Measurements from ENCODE around the gene ZNF292.
"Not testable (repeated sequence)": the region's sequence is repeated elsewhere in the genome, so short reads cannot be mapped to it uniquely, and the experiment has no call there.

The ZNF292 gene

DNA sequence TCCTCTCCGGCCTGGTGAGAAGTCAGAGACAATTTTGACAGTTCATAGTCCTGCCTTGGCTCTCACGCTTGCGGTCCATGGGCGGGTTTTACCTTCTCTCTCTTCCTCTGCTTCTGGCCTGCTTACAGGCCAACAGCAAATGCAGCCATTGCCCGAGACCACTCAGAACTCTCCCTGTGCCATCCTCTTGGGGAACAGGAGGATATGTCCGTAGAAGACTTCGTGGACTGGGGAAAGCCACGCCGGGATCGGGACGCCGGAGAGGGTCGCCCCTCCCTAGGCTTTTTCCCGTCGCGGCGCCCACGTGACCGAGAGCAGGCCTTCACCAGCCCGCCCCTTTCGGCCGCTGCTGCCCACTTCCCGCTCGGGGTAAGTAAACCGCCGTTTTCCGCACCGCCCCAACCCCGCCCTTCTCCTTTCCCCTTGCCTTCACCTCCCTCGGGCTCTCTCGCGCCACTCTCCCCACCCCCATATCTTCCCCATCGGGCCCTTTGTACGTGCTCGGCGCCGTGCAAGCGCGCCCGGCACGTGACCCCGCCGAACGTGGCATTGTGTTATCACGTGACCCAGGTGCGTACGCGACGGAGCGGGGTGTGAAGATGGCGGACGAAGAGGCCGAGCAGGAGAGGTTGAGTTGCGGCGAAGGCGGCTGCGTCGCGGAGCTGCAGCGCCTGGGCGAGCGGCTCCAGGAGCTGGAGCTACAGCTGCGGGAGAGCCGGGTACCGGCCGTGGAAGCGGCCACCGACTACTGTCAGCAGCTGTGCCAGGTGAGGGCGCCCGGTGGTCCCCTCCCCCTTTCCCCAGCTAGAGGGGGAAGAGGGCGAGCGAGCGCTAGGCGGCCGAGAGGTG is at the start of gene ZNF292:
ZNF292 (plus strand) TSS at position 573 of the 849 bp plus-strand sequence; CDS start at position 600, 27 bp downstream.
- peak; percentile 50 to 99 (median 94) for DNase-seq

DNA sequence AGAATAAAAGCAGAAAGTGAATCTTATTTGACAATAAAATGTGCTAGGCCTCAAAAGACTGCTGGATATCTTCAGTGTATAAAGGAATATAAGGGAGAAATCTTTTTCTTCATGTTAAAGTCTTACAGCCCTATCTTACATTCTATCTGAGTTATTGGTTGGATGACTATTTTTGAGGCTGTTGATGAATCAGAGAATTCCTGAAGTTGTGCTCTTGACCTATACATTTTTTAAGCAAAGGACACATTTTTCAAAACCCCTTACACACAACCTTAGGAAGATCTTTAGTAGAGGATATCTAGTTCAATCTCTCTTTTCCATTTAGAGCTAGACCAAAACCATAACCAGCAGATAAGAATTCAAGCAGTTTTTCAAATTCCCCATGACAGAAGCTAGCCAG is 49.5 kb upstream of the ZNF292 start:
- no peak for DNase-seq

DNA sequence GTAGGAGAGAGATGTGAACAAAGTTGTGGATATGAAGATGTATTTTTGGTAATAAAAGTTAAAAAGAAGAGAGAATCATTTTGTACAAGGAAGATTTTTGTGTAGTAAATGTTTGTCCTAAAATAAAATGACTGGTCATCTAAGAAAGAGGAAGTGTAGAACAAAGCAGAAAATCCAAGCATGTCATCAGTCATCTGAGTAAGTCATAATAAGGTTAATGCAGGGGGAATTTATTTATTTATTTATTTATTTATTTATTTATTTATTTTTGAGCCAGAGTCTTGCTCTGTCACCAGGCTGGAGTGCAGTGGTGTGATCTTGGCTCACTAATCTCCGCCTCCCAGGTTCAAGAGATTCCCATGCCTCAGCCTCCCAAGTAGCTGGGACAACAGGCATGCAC is 44.7 kb upstream of the ZNF292 start:
- no peak for DNase-seq

DNA sequence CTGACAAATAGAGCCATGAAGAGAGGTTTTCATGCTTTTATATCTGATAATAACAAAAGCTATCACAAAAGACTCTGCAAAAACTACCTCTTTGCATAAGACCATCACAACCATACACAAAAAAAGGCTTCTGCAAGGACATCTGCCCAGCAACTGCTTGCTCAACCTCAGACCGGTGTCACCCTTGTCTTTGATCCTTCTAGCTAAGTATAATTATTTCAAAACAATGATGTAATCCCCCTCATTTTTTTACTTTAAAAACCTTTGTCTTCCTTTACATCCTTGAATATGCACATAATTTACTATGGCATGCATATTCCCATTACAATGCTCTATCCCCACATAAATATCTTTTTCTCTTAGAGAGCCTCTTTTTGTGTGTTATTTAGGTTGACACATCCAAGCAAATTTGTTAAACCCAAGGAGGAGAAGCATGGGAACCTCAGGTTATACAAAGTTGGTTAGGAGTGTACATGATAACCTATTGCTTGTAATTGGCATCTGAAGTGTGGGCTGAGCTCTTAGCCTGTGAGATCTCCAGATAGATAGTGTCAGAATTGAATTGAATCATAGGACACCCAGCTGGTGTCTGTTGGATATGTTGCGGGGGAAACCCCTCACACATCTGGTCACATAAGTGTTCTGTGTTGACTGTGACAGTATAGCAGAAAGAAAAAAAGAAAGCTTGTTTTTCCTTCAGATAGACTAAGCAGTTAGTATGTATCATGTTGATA is 39.8 kb upstream of the ZNF292 start:
- no peak for DNase-seq

DNA sequence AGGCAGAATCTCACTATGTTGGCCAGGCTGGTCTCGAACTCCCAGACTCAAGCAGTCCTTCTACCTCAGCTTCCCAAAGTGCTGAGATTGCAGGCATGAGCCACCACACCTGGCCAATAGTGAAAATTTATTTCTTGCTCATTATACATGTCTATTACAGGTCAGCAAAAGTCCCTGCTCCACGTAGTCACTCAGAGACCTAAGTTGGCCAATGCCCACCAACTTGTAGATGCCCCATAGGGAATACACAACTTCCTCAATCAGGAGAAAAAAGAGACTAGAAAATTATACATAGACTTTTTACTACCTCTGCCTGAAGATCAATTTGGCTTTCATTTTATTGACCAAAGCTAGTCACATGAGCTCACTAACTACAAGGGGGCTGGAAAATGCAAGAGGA is 38.4 kb upstream of the ZNF292 start:
- DNase-seq: no peak

DNA sequence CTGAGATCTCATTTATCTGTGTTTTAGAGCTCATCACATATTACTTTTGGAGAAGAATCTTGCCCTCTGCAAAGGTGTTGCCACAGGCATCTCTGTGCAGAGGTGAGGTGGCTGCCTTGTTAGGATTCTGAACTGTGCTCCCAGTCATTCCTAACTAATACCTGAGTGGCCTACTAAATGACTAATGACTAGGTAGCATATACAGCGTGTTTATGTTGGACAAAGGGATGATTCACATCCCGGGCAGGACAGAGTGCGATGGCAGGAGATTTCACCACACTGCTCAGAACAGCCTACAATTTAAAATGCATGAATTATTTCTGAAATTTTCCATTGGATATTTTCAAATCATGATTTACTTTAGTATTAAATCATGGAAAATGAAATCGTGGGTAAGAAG is 37.3 kb upstream of the ZNF292 start:
- no peak for DNase-seq

DNA sequence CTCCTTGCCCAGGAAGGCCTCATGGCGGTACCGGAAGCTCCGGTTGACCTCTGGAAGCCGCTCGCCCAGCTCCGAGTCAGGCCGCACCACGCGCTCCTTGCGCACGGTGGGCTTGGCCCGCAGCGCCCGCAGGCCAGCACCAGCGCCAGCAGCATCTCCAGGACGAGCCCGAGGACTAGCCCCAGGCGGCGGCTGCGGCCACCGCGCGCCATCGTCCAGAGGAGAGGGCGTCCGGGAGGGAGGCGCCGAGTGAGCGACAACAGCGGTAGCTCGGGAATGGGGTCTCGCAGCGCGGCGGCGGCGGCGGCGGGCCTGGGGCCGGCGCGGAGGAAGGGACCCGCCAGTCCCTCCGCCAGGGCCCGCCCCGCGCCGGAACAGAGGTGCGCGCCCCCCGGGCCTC is 32.9 kb upstream of the ZNF292 start:
- no peak for DNase-seq

DNA sequence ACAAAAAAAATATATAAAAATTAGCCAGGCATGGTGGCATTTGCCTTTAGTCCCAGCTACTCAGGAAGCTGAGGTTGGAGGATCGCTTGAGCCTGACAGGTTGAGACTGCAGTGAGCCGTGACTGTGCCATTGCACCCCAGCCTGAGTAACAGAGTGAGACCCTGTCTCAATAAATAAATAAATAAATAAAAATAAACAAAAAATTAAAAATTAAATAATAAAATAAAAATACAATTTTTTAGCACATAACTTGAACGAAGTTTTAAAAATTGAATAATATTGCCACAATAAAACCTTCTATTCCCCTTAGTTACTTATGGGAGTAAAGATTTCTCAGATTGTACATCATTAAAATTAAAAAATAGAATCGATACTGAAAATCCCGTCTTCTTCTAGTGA is 31.3 kb upstream of the ZNF292 start:
- no peak for DNase-seq

DNA sequence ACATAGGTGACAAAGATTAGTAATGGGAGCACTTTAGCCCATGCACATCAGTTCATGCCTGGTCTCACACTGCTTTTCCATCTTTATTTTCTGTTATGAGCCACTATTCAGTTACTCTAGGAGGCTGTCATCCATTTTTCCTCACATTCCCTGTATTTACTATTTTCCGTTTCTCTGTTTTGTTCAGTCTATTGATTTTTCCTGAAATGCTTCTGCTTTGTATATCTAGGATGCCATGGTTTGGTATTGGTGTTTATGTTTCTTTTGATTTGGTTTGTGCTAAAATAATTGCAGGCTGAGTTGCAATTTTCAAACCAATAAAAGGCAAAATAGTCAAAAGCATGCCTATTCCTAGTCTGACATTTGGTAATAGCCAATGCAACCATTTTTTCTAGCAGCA is 28.9 kb upstream of the ZNF292 start:
- DNase-seq: no peak

DNA sequence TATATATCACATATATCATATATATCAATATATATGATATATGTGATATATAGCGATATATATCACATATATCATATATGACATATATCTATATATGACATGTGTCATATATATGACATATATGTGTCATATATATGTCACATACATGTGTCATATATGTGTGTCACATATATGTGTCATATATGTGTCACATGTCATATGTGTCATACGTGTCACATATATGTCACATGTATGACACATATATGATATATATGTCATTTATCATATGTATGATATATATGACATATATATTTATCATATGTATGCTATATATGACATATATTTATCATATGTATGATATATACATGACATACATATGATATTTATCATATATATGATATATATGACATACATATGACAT is 27.6 kb upstream of the ZNF292 start:
- DNase-seq: no peak

DNA sequence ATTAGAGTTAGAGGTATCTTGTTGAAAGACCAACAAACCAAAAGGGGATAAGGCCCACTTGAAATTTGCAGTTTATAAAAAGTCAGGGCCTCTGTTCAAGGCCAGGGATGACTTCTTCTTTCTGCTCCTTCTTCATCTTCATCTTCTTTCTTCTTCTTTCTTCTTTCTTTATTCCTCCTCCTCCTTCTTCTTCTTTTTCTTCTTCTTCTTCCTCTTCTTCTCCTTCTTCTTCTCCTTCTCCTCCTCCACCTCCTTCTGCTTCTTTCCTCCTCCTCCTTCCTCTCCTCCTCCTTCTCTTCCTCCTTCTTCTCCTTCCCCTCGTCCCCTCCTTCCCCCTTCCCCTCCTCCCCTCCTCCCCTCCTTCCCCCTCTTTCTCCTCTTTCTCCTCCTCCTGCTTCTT is 18.4 kb upstream of the ZNF292 start:
- DNase-seq: no peak

DNA sequence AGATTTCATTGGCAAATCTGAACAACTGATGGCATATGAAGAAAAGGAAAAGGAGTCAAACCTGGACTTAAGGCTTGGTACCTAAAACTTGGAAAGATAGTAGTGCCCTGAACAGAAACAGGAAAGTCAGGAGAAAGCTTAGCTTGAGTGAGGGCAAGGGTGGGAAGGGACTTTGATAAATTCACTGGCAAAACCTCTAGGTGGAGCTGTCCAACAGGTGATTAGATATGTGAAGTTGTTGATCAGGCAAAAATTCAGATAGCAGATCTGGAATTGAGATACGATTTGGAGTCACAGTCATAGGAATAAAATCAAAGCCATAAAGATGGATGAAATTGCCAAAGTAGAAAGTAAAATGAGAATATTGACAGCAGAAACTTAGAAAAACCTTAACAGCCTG is 16.1 kb upstream of the ZNF292 start:
- peak in 3 of 56 donors; percentile 3 to 27 (median 13) for DNase-seq

DNA sequence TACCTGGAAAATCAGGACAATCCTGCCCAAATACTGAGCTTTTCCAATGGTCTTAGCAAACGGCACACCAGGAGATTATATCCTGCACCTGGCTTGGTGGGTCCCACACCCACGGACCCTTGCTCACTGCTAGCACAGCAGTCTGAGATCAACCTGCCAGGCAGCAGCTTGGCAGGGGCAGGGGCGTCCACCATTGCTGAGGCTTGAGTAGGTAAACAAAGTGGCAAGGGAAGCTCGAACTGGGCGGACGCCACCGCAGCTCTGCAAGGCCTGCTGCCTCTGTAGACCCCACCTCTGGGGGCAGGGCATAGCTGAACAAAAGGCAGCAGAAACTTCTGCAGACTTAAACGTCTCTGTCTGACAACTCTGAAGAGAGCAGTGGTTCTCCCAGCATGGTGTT is 15.4 kb upstream of the ZNF292 start:
- not testable (repeated sequence) for DNase-seq

DNA sequence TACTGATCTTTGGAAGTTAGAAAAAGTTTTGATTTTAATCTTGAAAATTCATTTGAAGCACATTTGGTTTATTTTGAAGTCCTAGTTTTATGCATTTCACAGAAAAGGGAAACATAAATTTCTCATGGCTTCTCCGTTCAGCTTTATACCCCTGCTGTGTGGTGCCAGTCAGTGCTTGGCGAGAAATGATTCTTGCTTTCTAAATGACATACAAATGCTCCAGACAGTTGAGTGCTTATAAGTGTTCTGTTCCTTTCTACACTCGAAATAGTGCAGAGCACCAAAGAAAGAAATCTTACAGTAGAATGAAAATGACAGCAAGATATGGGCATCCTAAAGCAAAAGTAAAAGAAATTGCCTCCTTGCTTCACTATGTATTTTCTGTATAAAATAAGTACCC is 9.0 kb upstream of the ZNF292 start:
- no peak for DNase-seq

DNA sequence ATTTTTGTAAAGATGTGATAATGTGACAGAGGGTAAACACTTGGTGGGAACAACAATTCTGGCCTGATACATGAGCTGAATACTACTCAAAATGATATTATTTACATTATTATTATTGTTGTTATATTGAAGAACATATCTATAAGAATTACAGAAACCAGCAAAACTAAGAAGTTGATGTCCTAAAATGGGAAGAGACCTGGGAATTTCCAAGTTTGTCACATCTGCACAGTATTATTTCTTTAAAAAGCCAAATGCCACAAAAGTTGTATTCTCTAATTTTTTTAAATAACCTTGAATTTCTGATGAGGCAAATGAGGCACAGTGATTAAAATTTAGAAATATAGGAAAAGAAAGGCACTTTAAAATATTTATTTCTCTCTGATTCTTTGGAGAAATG is 5.0 kb upstream of the ZNF292 start:
- no peak for DNase-seq

DNA sequence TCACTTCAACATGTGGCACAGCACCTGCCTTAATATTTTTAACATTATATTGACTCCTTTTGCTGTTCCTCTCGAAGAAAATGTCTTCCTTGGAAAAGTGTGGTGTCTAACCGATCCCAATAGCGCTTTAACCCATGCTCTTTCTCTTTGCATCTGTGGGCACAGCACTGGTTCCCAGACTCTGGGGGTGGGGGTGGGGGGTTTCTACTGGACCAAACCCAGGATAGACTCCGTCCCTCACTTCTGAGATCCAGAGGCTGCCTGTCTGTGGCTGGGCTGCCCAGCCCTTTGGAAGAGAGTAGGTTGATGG is 3.9 kb upstream of the ZNF292 start:
- no peak for DNase-seq

DNA sequence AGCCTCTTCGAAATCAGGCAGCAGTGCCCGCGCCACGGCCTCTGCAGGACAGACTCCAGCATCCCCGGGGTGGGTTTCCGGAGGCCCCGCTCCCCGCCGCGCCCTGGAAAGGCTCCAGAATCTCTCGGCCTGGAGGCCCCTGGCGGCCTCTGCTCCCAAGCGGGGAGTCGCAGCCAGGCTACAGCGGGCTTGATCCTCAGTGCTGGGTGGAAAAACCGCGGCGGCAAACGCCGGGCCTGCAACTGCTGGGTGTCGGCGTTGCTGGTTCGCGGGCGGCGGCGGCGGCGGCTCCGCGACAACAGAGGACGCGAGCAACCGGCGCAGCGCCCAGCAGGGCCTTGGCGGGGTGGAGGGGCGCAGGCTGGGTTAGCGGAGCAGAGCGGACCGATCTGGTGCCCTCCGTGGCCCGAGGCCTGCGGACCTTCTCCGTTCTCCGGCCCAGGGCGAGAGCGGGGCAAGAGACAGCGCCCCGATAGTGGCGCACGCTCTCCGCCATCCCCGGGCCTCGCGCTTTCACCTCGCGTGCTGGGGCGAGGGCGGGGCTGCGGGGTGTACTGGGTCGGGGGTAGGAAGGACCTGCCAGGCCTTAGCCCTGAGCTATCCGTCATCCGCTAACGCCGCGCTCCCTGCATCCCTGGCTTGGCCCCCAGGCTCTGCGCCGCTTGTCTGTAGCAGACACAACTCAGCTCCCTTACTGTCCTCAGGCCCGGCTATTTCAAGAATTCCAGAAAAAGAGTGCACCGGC is 3.4 kb upstream of the ZNF292 start:
- DNase-seq: peak in 54 of 56 donors; percentile 11 to 86 (median 68)

DNA sequence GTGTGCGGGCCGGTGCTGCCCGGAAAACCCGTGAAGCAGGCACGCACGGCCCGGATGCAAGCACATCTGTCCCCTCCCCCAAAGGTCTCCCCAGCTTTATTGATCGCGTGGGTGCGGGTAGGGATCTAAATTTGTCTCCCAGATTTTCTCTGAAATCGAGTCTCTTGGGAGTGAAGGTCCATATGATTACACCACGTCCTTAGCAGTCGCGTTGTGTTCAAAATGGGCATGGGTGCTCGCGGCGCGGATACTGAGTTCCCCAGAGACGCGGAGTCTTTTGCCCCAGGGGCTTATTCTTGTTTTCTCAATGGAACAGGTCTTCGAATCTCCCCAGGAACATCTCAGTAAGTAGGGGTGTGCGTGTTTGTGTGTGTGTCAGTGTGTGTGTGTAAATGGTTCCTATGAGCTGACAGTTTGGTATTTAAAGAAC is 2.8 kb upstream of the ZNF292 start:
- DNase-seq: peak in 9 of 56 donors; percentile 32 to 73 (median 64)

DNA sequence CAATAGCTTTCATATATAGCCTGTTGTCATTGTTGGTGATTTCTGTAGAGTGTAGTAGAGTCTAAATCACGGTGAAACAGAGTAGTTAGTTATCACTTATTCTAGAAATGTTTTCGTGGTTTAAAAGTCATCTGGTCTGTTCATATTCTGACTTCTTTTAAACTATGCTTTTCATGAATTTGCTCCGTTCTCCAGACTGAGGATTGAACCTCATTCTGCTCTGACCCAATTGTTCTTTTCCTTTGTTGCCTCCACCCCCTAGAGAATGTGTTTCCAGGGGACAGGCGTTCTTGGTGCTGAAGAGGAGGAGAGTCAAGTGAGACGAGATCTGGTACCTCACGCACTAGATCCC is 748 bp upstream of the ZNF292 start:
- no peak for DNase-seq

DNA sequence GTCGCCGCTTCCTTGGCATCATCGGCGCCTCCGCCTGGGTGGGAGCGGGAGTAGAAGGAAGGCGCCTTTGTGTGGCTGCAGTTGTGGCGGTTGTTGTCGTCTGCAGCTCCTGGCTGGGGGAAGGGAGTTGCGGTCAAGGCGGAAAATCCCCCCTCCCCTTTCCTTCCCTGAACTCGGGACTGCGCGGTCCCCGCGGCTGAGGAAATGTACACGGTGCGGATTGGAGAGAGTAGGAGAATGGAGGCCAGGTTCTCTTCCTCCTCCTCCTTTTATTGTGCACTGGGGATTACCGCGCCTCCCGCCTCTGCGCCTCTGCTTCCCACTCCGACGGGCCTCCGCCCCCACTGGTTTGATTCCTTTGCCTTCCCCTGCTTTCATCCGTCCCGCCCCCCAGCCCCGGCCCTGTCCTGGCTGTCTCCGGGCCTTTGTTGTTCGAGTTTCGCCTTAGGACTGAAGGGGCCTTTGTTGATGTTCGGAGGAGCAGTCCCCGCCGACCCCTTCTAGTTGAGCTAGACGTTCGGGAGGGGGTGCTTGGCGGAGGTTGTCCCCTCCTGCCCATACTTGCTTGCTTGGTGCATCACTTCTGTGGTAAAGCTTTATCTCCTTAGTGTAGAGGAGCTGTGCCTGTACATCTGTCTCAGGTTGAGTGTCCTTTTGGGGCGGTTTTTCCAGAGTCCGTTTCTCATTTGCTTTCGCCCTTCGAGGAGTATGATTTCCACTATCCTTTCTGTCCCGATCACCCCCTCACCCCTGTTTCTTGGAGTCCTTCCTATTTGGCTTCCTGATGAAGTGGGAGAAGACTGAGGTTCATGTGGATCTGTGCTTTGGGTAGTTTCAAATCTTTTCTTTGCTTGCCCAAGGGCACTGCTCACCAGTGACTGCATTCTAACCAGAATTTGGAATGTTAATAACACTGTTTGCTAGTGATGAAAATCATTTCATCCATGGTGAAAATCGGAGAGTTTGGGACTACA is 764 bp downstream of the ZNF292 start:
- DNase-seq: peak in 45 of 56 donors; percentile 6 to 75 (median 49)

DNA sequence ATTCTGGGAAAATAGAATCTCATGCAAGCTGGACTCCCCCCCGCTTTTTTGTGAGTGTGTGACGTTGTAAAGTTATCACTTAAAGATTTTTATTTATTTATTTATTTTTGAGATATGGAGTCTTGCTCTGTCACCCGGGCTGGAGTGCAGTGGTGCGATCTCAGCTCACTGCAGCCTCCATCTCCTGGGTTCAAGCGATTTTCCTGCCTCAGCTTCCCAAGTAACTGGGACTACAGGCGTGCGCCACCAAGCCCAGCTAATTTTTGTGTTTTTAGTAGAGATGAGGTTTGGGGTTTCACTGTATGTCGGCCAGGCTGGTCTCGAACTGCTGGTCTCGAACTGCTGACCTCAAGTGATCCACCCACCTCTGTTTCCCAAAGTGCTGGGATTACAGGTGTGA is 2.2 kb downstream of the ZNF292 start:
- not testable (repeated sequence) for DNase-seq
